ENCODE measurements around the gene RNASE4. TPM values are rescaled to one million over a fixed set of nuclear protein-coding genes. Genes with fewer than 3 reads are reported as not detected.

Gene RNASE4
- total and polyA plus RNA-seq, 2 experiments from 2014 or later = 0.29 to 2.0 TPM

DNA sequence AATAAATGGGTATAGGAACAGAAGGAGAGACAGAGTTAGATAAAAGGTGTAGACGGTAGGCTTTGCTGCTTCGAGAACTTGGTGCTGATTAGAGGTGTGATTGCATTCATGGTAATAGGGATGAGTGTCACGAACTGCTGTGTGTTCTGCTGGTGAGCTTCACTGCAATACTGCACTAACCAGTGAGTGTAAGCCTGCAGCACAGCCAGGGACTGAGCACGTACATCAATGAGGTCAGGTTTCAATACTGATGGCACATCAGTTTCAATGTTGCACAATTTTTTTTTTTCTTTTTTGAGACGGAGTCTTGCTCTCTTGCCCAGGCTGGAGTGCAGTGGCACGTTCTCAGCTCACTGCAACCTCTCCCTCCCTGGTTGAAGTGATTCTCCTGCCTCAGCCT is 36.4 kb downstream of the RNASE4 start:
- Mint-ChIP-seq H3K36me3 (ENCODE audit: low read depth) (no peaks in the 10 kb centered on the region; the same call in 2 of the 3 replicates), H3K27me3 (ENCODE audit: insufficient read depth, low read depth, poor library complexity) (peaks cover 9% of the 10 kb centered on the region), H3K27ac (no peak overlapping the region), H3K4me3 (no peak overlapping the region), H3K4me1 (no peaks in the 10 kb centered on the region; the same call in 2 of the 3 replicates), H3K9me3 (peaks cover 9% of the 10 kb centered on the region; the same call in 2 of the 3 replicates)
- no peaks in the 10 kb centered on the region for H4K20me1 ChIP-seq (replicated peaks; ENCODE audit: insufficient read depth)
- H3K36me3 ChIP-seq (ENCODE audit: insufficient read depth) = no peaks in the 10 kb centered on the region
- ATAC-seq (no peak), DNase-seq (ENCODE audit: low spot score) (no peak)
- no peaks in the 10 kb centered on the region for H3F3A ChIP-seq (replicated peaks; ENCODE audit: low read depth)
- no peak overlapping the region for H3K4me3 ChIP-seq
- no peaks in the 10 kb centered on the region for H3K4me1 ChIP-seq (ENCODE audit: insufficient read depth)
- H3K79me2 ChIP-seq (replicated peaks; ENCODE audit: insufficient read depth) = no peaks in the 10 kb centered on the region
- H3K27me3 ChIP-seq (ENCODE audit: insufficient read depth) = peaks cover 18% of the 10 kb centered on the region; the same call in 1 of the 2 replicates
- peaks cover 12% of the 10 kb centered on the region for H3K9me2 ChIP-seq (ENCODE audit: insufficient read depth)
- no peak overlapping the region for H3K4me2 ChIP-seq
- TF ChIP-seq ETS1 (IDR thresholded peaks at IDR 0.05) (no peak), EZH2 (IDR thresholded peaks at IDR 0.05; ENCODE audit: low read depth, unreplicated experiment) (no peak), NANOG (IDR thresholded peaks at IDR 0.05; ENCODE audit: borderline replicate concordance) (no peak), STAT1 (IDR thresholded peaks at IDR 0.05; ENCODE audit: unreplicated experiment) (no peak), EZH2phosphoT487 (IDR thresholded peaks at IDR 0.05; ENCODE audit: unreplicated experiment) (no peak), ZNF114 (CRISPR knock-in tag; IDR thresholded peaks at IDR 0.05) (no peak), CREB1 (CRISPR knock-in tag; IDR thresholded peaks at IDR 0.05; ENCODE audit: low read depth) (no peak), ZNF331 (CRISPR knock-in tag; IDR thresholded peaks at IDR 0.05; ENCODE audit: low read depth) (no peak), JUNB (IDR thresholded peaks at IDR 0.05; ENCODE audit: unreplicated experiment) (no peak), CTCF (conservative IDR thresholded peaks at IDR 0.05; ENCODE audit: low read depth in 2 of 2) (no peak), ZNF462 (CRISPR knock-in tag; IDR thresholded peaks at IDR 0.05) (no peak)
- TF ChIP-seq, protein P1, sequence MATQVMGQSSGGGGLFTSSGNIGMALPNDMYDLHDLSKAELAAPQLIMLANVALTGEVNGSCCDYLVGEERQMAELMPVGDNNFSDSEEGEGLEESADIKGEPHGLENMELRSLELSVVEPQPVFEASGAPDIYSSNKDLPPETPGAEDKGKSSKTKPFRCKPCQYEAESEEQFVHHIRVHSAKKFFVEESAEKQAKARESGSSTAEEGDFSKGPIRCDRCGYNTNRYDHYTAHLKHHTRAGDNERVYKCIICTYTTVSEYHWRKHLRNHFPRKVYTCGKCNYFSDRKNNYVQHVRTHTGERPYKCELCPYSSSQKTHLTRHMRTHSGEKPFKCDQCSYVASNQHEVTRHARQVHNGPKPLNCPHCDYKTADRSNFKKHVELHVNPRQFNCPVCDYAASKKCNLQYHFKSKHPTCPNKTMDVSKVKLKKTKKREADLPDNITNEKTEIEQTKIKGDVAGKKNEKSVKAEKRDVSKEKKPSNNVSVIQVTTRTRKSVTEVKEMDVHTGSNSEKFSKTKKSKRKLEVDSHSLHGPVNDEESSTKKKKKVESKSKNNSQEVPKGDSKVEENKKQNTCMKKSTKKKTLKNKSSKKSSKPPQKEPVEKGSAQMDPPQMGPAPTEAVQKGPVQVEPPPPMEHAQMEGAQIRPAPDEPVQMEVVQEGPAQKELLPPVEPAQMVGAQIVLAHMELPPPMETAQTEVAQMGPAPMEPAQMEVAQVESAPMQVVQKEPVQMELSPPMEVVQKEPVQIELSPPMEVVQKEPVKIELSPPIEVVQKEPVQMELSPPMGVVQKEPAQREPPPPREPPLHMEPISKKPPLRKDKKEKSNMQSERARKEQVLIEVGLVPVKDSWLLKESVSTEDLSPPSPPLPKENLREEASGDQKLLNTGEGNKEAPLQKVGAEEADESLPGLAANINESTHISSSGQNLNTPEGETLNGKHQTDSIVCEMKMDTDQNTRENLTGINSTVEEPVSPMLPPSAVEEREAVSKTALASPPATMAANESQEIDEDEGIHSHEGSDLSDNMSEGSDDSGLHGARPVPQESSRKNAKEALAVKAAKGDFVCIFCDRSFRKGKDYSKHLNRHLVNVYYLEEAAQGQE (IDR thresholded peaks at IDR 0.05; ENCODE audit: unreplicated experiment) = no peak
- no peak overlapping the region for H2AFZ ChIP-seq
- no peak overlapping the region for H3K27ac ChIP-seq (ENCODE audit: low read depth)
